Stimulated activated CD8-positive, alpha-beta memory T cell treated with anti-CD3 and anti-CD28 coated beads, Interleukin-4, amount 100 ng/mL, for 4 hours (primary cell): ENCODE results near the gene SELPLG.
"Not testable (repeated sequence)": the region's sequence is repeated elsewhere in the genome, so short reads cannot be mapped to it uniquely, and the experiment has no call there.

ENCODE experiments used
- DNase-seq, 2 donors: peaks; one replicate each; pipeline ENCODE4 v3.0.0-alpha.2; 2020; ENCODE audit warnings: low read depth in 2 of 2, low spot score in 1 of 2

The SELPLG gene

GRCh38 chr12:108656247-108656646 is 22.6 kb upstream of the SELPLG start:
- DNase-seq = not testable (repeated sequence)

GRCh38 chr12:108655812-108656175 is 22.1 kb upstream of the SELPLG start:
- not testable (repeated sequence) for DNase-seq

GRCh38 chr12:108654622-108655021 is 20.9 kb upstream of the SELPLG start:
- DNase-seq = not testable (repeated sequence)

- no peak for DNase-seq
Observed at GRCh38 chr12:108653922-108654321, 20.2 kb upstream of the SELPLG start.

GRCh38 chr12:108653082-108653516 is 19.4 kb upstream of the SELPLG start:
- DNase-seq = no peak

GRCh38 chr12:108650083-108650482 is 16.4 kb upstream of the SELPLG start:
- no peak for DNase-seq

GRCh38 chr12:108649669-108650068 is 16.0 kb upstream of the SELPLG start:
- DNase-seq = no peak

- DNase-seq = no peak
Observed at GRCh38 chr12:108649126-108649525, 15.4 kb upstream of the SELPLG start.

GRCh38 chr12:108648371-108648770 is 14.7 kb upstream of the SELPLG start:
- no peak for DNase-seq

GRCh38 chr12:108647585-108648287 is 14.0 kb upstream of the SELPLG start:
- DNase-seq = no peak

GRCh38 chr12:108646600-108647579 is 13.2 kb upstream of the SELPLG start:
- DNase-seq = no peak

GRCh38 chr12:108645686-108646599 is 12.2 kb upstream of the SELPLG start:
- no peak for DNase-seq

GRCh38 chr12:108644811-108645120 is 11.1 kb upstream of the SELPLG start:
- DNase-seq = no peak

GRCh38 chr12:108643941-108644810 is 10.5 kb upstream of the SELPLG start:
- DNase-seq = no peak

- DNase-seq = no peak
Observed at GRCh38 chr12:108642899-108643654, 9.4 kb upstream of the SELPLG start.

- no peak for DNase-seq
Observed at GRCh38 chr12:108642269-108642870, 8.7 kb upstream of the SELPLG start.

- DNase-seq = no peak
Observed at GRCh38 chr12:108641446-108642268, 8.0 kb upstream of the SELPLG start.

GRCh38 chr12:108640802-108641445 is 7.2 kb upstream of the SELPLG start:
- DNase-seq = no peak
